Esophagus squamous epithelium (tissue), 5 donors: Measurements from ENCODE around the gene FBXL15. TPM values are rescaled to one million over a fixed set of nuclear protein-coding genes. Genes with fewer than 3 reads are reported as not detected.

ENCODE experiments used
- DNase-seq: peaks from one replicate; lab custom pipeline; 2025; lab: John Stamatoyannopoulos, UW
- H3K27ac ChIP-seq, 4 donors: fragments of 200-600 bp; sonication (generic); one replicate each; pipeline ENCODE4 v1.5.1; 2016 to 2019; ENCODE audit warnings: mild to moderate bottlenecking in 1 of 4
- H3K27me3 ChIP-seq, 4 donors: fragments of 200-600 bp; sonication (generic); 1 replicate in 3 of 4; 2 replicates in 1 of 4; pipeline versions ENCODE4 v1.5.1 to v1.6.0; 2017 to 2021; ENCODE audit warnings: antibody characterized with exemption in 1 of 4
- H3K36me3 ChIP-seq, 3 donors: fragments of 200-600 bp; sonication (generic); one replicate each; pipeline ENCODE4 v1.5.1; 2016 to 2019
- H3K4me1 ChIP-seq, 3 donors: fragments of 200-600 bp; sonication (generic); one replicate each; pipeline ENCODE4 v1.5.1; 2017 to 2019
- H3K4me3 ChIP-seq, 4 donors: fragments of 200-600 bp; sonication (generic); 1 replicate in 3 of 4; 2 replicates in 1 of 4; pipeline ENCODE4 v1.5.1; 2016 to 2019; ENCODE audit warnings: mild to moderate bottlenecking in 2 of 4, moderate library complexity in 1 of 4
- H3K9me3 ChIP-seq, 3 donors: fragments of 200-600 bp; sonication (generic); one replicate each; pipeline ENCODE4 v1.5.1; 2016 to 2019
- POLR2A ChIP-seq, 4 donors: fragments of 450-650 bp; IDR thresholded peaks; one replicate each; pipeline ENCODE4 v1.6.1; 2017; ENCODE audit warnings: antibody characterized with exemption in 4 of 4, mild to moderate bottlenecking in 4 of 4, moderate library complexity in 3 of 4
- WGBS, 2 donors: methylation state at CpG; one replicate each; pipeline ENCODE4 v1.1.5; 2018; 5-methylcytosine and 5-hydroxymethylcytosine counted together
- intact Hi-C: fragments of 100-400 bp; cut with DNase I; formaldehyde crosslinking; loops from one replicate; pipeline ENCODE4 v1.15.0; 2022
- total RNA-seq, 4 donors: library from RNA; depleted of rRNA; stranded (reverse); fragments of >200 nt; gene quantifications; one replicate each; pipeline ENCODE4 v1.1.0, GENCODE V29; 2016
- TF ChIP-seq, protein P1 (sequence below), 6 experiments: fragments of 450-650 bp in 4 of 6; fragments of 200-600 bp in 2 of 6; sonication (generic) in 2 of 6; IDR thresholded peaks; one replicate each; pipeline ENCODE4 v1.5.1; 2016 to 2019; ENCODE audit warnings: antibody characterized with exemption in 6 of 6, mild to moderate bottlenecking in 4 of 6, moderate library complexity in 4 of 6
- donor health status: DM: yes; HTN: yes; CAD: no.

The FBXL15 gene
- total RNA-seq, 4 donors from 2014 or later, result 10.6 to 20.2 (median 18.8) TPM

- Histone ChIP-seq H3K36me3 (peaks cover 33 to 100% (median 52%) of the 10 kb centered on the region in 3 donors), H3K9me3 (no peaks in the 10 kb centered on the region)
These were observed 43.7 kb upstream of the FBXL15 start for GRCh38 chr10:102376901-102377300.

DNA sequence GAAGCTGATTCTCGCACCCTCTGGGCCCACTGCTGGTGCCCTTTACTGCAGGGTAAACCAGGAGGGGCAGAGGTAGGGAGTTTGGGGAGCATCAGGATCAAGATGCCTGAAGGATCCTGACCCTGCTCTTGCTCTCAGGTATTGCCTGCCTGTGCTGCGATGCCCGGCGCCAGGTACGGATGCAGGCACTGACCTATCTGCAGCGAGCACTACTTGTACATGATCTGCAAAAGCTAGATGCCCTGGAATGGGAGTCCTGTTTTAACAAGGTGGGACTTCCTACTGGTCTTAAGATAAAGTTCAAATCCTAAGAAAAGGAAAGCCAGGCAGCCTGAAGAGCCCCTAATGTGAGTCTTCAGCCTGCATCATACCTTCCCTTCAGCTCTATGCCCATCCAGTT, 41.3 kb upstream of the FBXL15 start:
- 97% methylated on average over 6 of the region's 6 CpGs; no CpG with 5 or more reads in 1 of the 2 donors for WGBS, 2 donors
- peak overlapping the region in 1 of 4 donors; percentile 9 for H3K27ac ChIP-seq
- intact Hi-C loops, result no loop called here
- no peak for DNase-seq
- TF ChIP-seq POLR2A (IDR thresholded peaks at IDR 0.05), result no peak
- TF ChIP-seq, protein P1, sequence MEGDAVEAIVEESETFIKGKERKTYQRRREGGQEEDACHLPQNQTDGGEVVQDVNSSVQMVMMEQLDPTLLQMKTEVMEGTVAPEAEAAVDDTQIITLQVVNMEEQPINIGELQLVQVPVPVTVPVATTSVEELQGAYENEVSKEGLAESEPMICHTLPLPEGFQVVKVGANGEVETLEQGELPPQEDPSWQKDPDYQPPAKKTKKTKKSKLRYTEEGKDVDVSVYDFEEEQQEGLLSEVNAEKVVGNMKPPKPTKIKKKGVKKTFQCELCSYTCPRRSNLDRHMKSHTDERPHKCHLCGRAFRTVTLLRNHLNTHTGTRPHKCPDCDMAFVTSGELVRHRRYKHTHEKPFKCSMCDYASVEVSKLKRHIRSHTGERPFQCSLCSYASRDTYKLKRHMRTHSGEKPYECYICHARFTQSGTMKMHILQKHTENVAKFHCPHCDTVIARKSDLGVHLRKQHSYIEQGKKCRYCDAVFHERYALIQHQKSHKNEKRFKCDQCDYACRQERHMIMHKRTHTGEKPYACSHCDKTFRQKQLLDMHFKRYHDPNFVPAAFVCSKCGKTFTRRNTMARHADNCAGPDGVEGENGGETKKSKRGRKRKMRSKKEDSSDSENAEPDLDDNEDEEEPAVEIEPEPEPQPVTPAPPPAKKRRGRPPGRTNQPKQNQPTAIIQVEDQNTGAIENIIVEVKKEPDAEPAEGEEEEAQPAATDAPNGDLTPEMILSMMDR (IDR thresholded peaks at IDR 0.05), result no peak
- H3K36me3 ChIP-seq, result peaks cover 32 to 89% (median 46%) of the 10 kb centered on the region in 3 donors
- no peaks in the 10 kb centered on the region for H3K9me3 ChIP-seq
- H3K4me1 ChIP-seq, result peaks cover 0 to 4% (median 0%) of the 10 kb centered on the region in 3 donors
- H3K27me3 ChIP-seq, result no peaks in the 10 kb centered on the region
- no peak overlapping the region for H3K4me3 ChIP-seq

More at GRCh38 chr10:102376901-102377300, 43.7 kb upstream of the FBXL15 start:
- intact Hi-C loops, result no loop called here
- no peak for DNase-seq
- Histone ChIP-seq H3K4me1 (peaks cover 0 to 4% (median 0%) of the 10 kb centered on the region in 3 donors), H3K27me3 (no peaks in the 10 kb centered on the region), H3K27ac (no peak overlapping the region), H3K4me3 (no peak overlapping the region)
- TF ChIP-seq POLR2A (IDR thresholded peaks at IDR 0.05), result no peak
- TF ChIP-seq, protein P1 (IDR thresholded peaks at IDR 0.05), result no peak
- 92 to 93% methylated on average over 9 to 12 of the region's 12 CpGs for WGBS, 2 donors

DNA sequence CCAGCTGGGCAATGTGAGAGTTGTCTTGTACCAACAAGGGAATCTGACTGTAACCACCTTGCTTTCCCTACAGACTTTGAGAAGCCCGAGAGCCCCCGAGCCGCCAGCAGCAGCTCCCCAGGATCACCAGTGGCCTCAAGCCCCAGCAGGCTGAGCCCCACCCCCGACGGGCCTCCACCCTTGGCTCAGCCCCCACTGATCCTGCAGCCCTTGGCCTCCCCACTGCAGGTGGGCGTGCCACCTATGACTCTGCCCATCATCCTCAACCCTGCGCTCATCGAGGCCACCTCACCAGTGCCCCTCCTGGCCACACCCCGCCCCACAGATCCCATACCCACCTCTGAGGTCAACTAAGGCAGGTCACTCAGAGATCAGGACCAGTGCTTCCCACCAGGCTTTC, 38.7 kb upstream of the FBXL15 start:
- TF ChIP-seq, protein P1 (IDR thresholded peaks at IDR 0.05), result no peak
- TF ChIP-seq POLR2A (IDR thresholded peaks at IDR 0.05), result no peak
- no peaks in the 10 kb centered on the region for H3K9me3 ChIP-seq
- WGBS, 2 donors, result 83 to 89% methylated on average over 3 to 4 of the region's 9 CpGs
- peaks cover 19 to 63% (median 29%) of the 10 kb centered on the region in 3 donors for H3K36me3 ChIP-seq
- intact Hi-C loops, result no loop called here
- no peaks in the 10 kb centered on the region for H3K27me3 ChIP-seq
- no peak for DNase-seq
- peaks cover 6 to 18% (median 11%) of the 10 kb centered on the region in 3 donors for H3K4me1 ChIP-seq
- no peak overlapping the region for H3K4me3 ChIP-seq
- no peak overlapping the region for H3K27ac ChIP-seq

- Histone ChIP-seq H3K36me3 (peaks cover 19 to 54% (median 27%) of the 10 kb centered on the region in 3 donors), H3K27ac (no peak overlapping the region), H3K4me3 (no peak overlapping the region), H3K9me3 (no peaks in the 10 kb centered on the region), H3K4me1 (peaks cover 6 to 18% (median 11%) of the 10 kb centered on the region in 3 donors), H3K27me3 (no peaks in the 10 kb centered on the region)
- DNase-seq, result no peak
- intact Hi-C loops, result no loop called here
- TF ChIP-seq, protein P1 (IDR thresholded peaks at IDR 0.05), result no peak
- TF ChIP-seq POLR2A (IDR thresholded peaks at IDR 0.05), result no peak
- 80 to 84% methylated on average over 2 to 5 of the region's 8 CpGs for WGBS, 2 donors
These were observed 37.8 kb upstream of the FBXL15 start for GRCh38 chr10:102382871-102383270.

GRCh38 chr10:102384053-102384452, 36.6 kb upstream of the FBXL15 start:
- no peak for TF ChIP-seq POLR2A (IDR thresholded peaks at IDR 0.05)
- TF ChIP-seq, protein P1 (IDR thresholded peaks at IDR 0.05), result peak in 1 of 6 experiments; percentile 20
- Histone ChIP-seq H3K27me3 (no peaks in the 10 kb centered on the region), H3K4me3 (no peak overlapping the region), H3K4me1 (peaks cover 6 to 14% (median 11%) of the 10 kb centered on the region in 3 donors), H3K9me3 (no peaks in the 10 kb centered on the region), H3K27ac (no peak overlapping the region), H3K36me3 (peaks cover 19 to 42% (median 25%) of the 10 kb centered on the region in 3 donors)
- DNase-seq, result no peak
- intact Hi-C loops, result no loop called here
- WGBS, 2 donors, result 30 to 45% methylated on average over 4 to 5 of the region's 6 CpGs
